PC-9 (cell line): ENCODE data around the gene ZC3H15. TPM values are rescaled to one million over a fixed set of nuclear protein-coding genes. Genes with fewer than 3 reads are reported as not detected.
"Not testable (repeated sequence)": the region's sequence is repeated elsewhere in the genome, so short reads cannot be mapped to it uniquely, and the experiment has no call there.

ENCODE experiments used
- BruUV-seq: library from RNA; stranded (reverse); fragments of 400-500 nt; replicated peaks from 2 replicates; lab custom pipeline; 2021; lab: Mats Ljungman, UMichigan
- CTCF ChIA-PET: fragments of 300-600 bp; sonication (Branson Sonifier 250); formaldehyde crosslinking; loops from one replicate; lab custom pipeline; 2022; ENCODE audit warnings: antibody characterized with exemption; lab: Charles Lee
- POLR2A ChIA-PET: fragments of 300-600 bp; sonication (Branson Sonifier 250); formaldehyde crosslinking; loops from one replicate; lab custom pipeline; 2022; ENCODE audit warnings: antibody characterized with exemption; ENCODE audit not compliant: unreplicated experiment; lab: Charles Lee
- DNase-seq, 2 experiments: peaks; one replicate each; pipeline versions ENCODE4 v3.0.0 to v3.0.0-alpha.2; 2015 to 2022; ENCODE audit warnings: mixed read lengths in 1 of 2
- H2AFZ ChIP-seq: fragments of 200-600 bp; sonication (generic); 2 replicates; pipeline ENCODE4 v1.8.1; 2017; ENCODE audit warnings: antibody characterized with exemption
- H3F3A ChIP-seq: fragments of 200-600 bp; sonication (generic); 2 replicates; pipeline ENCODE4 v1.8.1; 2017; ENCODE audit warnings: antibody characterized with exemption, mild to moderate bottlenecking, low read depth; ENCODE audit not compliant: insufficient read depth
- H3K27ac ChIP-seq: fragments of 200-600 bp; sonication (generic); 2 replicates; pipeline ENCODE4 v1.6.1; 2016; ENCODE audit warnings: mixed run types
- H3K27me3 ChIP-seq: fragments of 200-600 bp; sonication (generic); 2 replicates; pipeline ENCODE4 v1.6.1; 2016; ENCODE audit warnings: low read depth, mixed run types; ENCODE audit not compliant: insufficient read depth
- H3K36me3 ChIP-seq: fragments of 200-600 bp; sonication (generic); 2 replicates; pipeline ENCODE4 v1.6.1; 2016; ENCODE audit warnings: low read depth, mixed run types
- H3K4me1 ChIP-seq: fragments of 200-600 bp; sonication (generic); replicated peaks from 2 replicates; pipeline ENCODE4 v1.6.1; 2016; ENCODE audit warnings: mixed run types; ENCODE audit not compliant: insufficient read depth
- H3K4me2 ChIP-seq: fragments of 200-600 bp; sonication (generic); 2 replicates; pipeline ENCODE4 v1.6.1; 2017; ENCODE audit warnings: mixed run types
- H3K4me3 ChIP-seq: fragments of 200-600 bp; sonication (generic); 2 replicates; pipeline ENCODE4 v1.6.1; 2016; ENCODE audit warnings: mixed run types
- H3K79me2 ChIP-seq: fragments of 200-600 bp; sonication (generic); 2 replicates; pipeline ENCODE4 v1.6.1; 2017; ENCODE audit warnings: low read depth, mixed run types
- H3K9me2 ChIP-seq: fragments of 200-600 bp; sonication (generic); 2 replicates; pipeline ENCODE4 v1.8.1; 2017; ENCODE audit warnings: mild to moderate bottlenecking; ENCODE audit not compliant: insufficient read depth
- H3K9me3 ChIP-seq: fragments of 200-600 bp; sonication (generic); 2 replicates; pipeline ENCODE4 v1.8.1; 2016; ENCODE audit warnings: low read depth; ENCODE audit not compliant: insufficient read depth
- H4K20me1 ChIP-seq: fragments of 200-600 bp; sonication (generic); 2 replicates; pipeline ENCODE4 v1.8.1; 2017; ENCODE audit not compliant: insufficient read depth
- CTCF ChIP-seq: fragments of 200-600 bp; sonication (generic); conservative IDR thresholded peaks from 2 replicates; pipeline ENCODE4 v1.6.1; 2017; ENCODE audit warnings: mixed run types, antibody characterized with exemption, mild to moderate bottlenecking, moderate library complexity
- EZH2 ChIP-seq: fragments of 200-600 bp; sonication (generic); IDR thresholded peaks from 2 replicates; pipeline ENCODE4 v1.8.0; 2017; ENCODE audit warnings: antibody characterized with exemption, low read depth
- intact Hi-C: fragments of 100-400 bp; cut with micrococcal nuclease; formaldehyde crosslinking; loops from one replicate; pipeline ENCODE4 v1.10.0; 2022; ENCODE audit not compliant: unreplicated experiment
- total RNA-seq: library from RNA; stranded (reverse); gene quantifications from 2 replicates; pipeline ENCODE4 v1.2.3, GENCODE V29; 2021

The ZC3H15 gene
- total RNA-seq, 1 experiment from 2014 or later: 42.5 TPM

DNA sequence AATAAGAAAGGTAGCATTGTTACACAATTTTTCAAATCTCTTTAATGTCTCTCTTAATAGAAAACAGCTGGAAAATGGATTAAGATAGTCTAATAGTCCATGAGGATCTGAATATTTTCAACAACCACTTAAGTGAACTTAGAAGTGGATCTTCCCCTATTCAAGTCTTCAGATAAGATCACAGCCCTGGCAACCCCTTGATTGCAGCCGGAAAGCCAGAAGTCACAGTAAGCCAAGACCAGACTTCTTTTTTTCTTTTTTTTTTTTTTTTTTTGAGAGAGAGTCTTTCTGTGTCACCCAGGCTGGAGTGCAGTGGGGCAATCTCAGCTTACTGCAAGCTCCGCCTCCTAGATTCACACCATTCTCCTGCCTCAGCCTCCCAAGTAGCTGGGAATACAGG is 18.6 kb upstream of the ZC3H15 start:
- H3K36me3 ChIP-seq: no peaks in the 10 kb centered on the region
- no peaks in the 10 kb centered on the region for H4K20me1 ChIP-seq
- TF ChIP-seq EZH2 (no peak), CTCF (no peak)
- ChIA-PET POLR2A (no interaction called here), CTCF (no interaction called here)
- no peaks in the 10 kb centered on the region for H3K9me2 ChIP-seq
- no peaks in the 10 kb centered on the region for H3K79me2 ChIP-seq
- no peaks in the 10 kb centered on the region for H3K27me3 ChIP-seq
- no TSS peak for BruUV-seq
- no peaks in the 10 kb centered on the region for H3K9me3 ChIP-seq
- no peak for DNase-seq
- H3K4me3 ChIP-seq: no peak overlapping the region
- H2AFZ ChIP-seq: no peak overlapping the region
- no peaks in the 10 kb centered on the region for H3F3A ChIP-seq
- no peaks in the 10 kb centered on the region for H3K4me1 ChIP-seq
- no peak overlapping the region for H3K4me2 ChIP-seq
- intact Hi-C loops: no loop called here
- no peak overlapping the region for H3K27ac ChIP-seq

DNA sequence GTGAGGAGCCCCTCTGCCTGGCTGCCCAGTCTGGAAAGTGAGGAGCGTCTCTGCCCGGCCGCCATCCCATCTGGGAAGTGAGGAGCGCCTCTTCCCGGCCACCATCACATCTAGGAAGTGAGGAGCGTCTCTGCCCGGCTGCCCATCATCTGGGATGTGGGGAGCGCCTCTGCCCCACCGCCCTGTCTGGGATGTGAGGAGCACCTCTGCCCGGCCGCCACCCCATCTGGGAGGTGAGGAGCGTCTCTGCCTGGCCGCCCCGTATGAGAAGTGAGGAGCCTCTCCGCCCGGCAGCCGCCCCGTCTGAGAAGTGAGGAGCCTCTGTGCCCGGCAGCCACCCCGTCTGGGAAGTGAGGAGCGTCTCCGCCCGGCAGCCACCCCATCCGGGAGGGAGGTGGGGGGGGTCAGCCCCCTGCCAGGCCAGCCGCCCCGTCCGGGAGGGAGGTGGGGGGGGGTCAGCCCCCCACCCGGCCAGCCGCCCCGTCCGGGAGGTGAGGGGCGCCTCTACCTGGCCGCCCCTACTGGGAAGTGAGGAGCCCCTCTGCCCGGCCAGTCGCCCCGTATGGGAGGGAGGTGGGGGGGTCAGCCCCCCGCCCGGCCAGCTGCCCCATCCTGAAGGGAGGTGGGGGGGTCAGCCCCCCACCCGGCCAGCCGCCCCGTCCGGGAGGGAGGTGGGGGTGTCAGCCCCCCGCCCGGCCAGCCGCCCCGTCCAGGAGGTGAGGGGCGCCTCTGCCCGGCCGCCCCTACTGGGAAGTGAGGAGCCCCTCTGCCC is 13.2 kb upstream of the ZC3H15 start:
- POLR2A ChIA-PET, H3K4me3 ChIP-seq, H4K20me1 ChIP-seq, H3F3A ChIP-seq, H3K4me2 ChIP-seq, H3K27ac ChIP-seq, BruUV-seq, H3K4me1 ChIP-seq, H3K27me3 ChIP-seq, CTCF ChIA-PET, DNase-seq, H3K9me3 ChIP-seq, H2AFZ ChIP-seq, intact Hi-C loops, H3K36me3 ChIP-seq, H3K9me2 ChIP-seq, H3K79me2 ChIP-seq: not testable (repeated sequence)

- intact Hi-C loops, H3K4me2 ChIP-seq, CTCF ChIA-PET, H3K36me3 ChIP-seq, H3K27ac ChIP-seq, H2AFZ ChIP-seq, H3K9me2 ChIP-seq, H4K20me1 ChIP-seq, POLR2A ChIA-PET, DNase-seq, H3K4me1 ChIP-seq, H3K79me2 ChIP-seq, H3K9me3 ChIP-seq, H3F3A ChIP-seq, BruUV-seq, H3K27me3 ChIP-seq, H3K4me3 ChIP-seq: not testable (repeated sequence)
Observed at GRCh38 chr2:186474239-186474638, 11.8 kb upstream of the ZC3H15 start.

DNA sequence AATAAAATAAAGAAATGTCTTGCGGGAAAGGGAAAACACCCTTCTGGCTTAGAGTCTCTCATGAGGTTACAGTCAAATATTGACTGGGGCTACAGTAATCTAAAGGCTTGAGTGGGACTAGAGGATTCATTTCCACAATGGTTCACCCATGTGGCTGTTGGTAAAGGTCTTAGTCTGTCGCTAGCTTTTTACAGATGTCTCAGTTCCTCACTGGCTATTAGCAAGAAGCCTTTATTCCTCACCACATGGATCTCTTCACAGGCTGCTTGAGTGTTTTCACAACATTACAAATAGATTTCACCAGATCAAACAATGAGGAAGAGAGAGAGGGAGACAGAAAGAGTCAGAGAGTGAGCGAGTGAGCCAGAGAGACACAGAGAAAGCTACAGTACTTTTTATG is 8.3 kb upstream of the ZC3H15 start:
- Histone ChIP-seq H3K9me2 (no peaks in the 10 kb centered on the region), H3K36me3 (no peaks in the 10 kb centered on the region), H3K9me3 (no peaks in the 10 kb centered on the region), H3F3A (no peaks in the 10 kb centered on the region), H3K4me2 (no peak overlapping the region), H3K27me3 (no peaks in the 10 kb centered on the region), H2AFZ (no peak overlapping the region), H3K27ac (no peak overlapping the region), H3K4me3 (no peak overlapping the region), H3K79me2 (no peaks in the 10 kb centered on the region), H4K20me1 (no peaks in the 10 kb centered on the region), H3K4me1 (no peaks in the 10 kb centered on the region)
- POLR2A ChIA-PET: no interaction called here
- CTCF ChIA-PET: no interaction called here
- intact Hi-C loops: no loop called here
- DNase-seq: no peak
- no peak for TF ChIP-seq EZH2
- no peak for TF ChIP-seq CTCF
- no TSS peak for BruUV-seq
